ENCODE measurements around the gene DNAI4.

DNA sequence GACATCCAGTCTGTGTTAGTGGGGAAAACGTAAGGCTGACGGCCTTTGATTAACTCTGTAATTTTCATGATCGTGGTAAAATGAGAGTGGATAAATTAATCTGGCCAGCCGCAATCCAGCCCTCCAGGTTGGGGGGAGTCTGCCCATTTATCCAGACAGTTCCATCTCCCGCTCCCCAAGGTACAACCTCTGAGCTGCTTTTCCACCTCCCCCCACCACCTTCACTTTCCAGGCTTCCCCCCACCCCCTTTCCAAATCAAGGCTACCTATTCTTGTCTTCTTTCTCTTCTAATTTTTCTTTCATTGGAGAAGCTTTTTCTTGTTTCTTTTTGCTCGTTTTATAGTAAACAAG lies 6.1 kb upstream of the DNAI4 start:
- TF ChIP-seq, protein P1, sequence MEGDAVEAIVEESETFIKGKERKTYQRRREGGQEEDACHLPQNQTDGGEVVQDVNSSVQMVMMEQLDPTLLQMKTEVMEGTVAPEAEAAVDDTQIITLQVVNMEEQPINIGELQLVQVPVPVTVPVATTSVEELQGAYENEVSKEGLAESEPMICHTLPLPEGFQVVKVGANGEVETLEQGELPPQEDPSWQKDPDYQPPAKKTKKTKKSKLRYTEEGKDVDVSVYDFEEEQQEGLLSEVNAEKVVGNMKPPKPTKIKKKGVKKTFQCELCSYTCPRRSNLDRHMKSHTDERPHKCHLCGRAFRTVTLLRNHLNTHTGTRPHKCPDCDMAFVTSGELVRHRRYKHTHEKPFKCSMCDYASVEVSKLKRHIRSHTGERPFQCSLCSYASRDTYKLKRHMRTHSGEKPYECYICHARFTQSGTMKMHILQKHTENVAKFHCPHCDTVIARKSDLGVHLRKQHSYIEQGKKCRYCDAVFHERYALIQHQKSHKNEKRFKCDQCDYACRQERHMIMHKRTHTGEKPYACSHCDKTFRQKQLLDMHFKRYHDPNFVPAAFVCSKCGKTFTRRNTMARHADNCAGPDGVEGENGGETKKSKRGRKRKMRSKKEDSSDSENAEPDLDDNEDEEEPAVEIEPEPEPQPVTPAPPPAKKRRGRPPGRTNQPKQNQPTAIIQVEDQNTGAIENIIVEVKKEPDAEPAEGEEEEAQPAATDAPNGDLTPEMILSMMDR (IDR thresholded peaks at IDR 0.05; ENCODE audit: poor library complexity): no peak
- TF ChIP-seq EZH2 (IDR thresholded peaks at IDR 0.05; ENCODE audit: borderline replicate concordance): no peak
